Pancreas (tissue), 10 donors: ENCODE measurements around the gene TIGD4. TPM values are rescaled to one million over a fixed set of nuclear protein-coding genes. Genes with fewer than 3 reads are reported as not detected.

Source experiments
- ATAC-seq, 4 donors: fragments of 200-7000 bp; cut with Tn5 transposase; one replicate each; pipeline versions ENCODE4 v1.8.0 to v1.9.1; 2020; ENCODE audit warnings: mild to moderate bottlenecking in 4 of 4, moderate library complexity in 4 of 4
- DNase-seq, 6 donors: peaks; one replicate each; pipeline ENCODE4 v3.0.0-alpha.2; 2020
- FAIRE-seq: peaks from 2 replicates; lab custom pipeline; 2012; peaks lifted over from hg19 to GRCh38; lab: Jason Lieb, UNC
- H3K27ac ChIP-seq, 4 donors: fragments of 200-600 bp; sonication (generic); 1 replicate in 3 of 4; 2 replicates in 1 of 4; pipeline versions ENCODE4 v1.5.0 to v1.8.0; 2020
- H3K27me3 ChIP-seq, 4 donors: fragments of 200-600 bp; one replicate each; pipeline ENCODE4 v1.8.0; 2021
- H3K36me3 ChIP-seq, 3 donors: fragments of 200-600 bp; sonication (generic) in 1 of 3; one replicate each; pipeline versions ENCODE4 v1.5.0 to v1.8.0; 2020 to 2021
- H3K4me1 ChIP-seq, 3 donors: fragments of 200-600 bp; one replicate each; pipeline ENCODE4 v1.8.0; 2021
- H3K4me3 ChIP-seq, 4 donors: fragments of 200-600 bp; sonication (generic) in 2 of 4; one replicate each; pipeline versions ENCODE4 v1.5.0 to v1.8.0; 2020 to 2021
- H3K9me3 ChIP-seq, 4 donors: fragments of 200-600 bp; one replicate each; pipeline ENCODE4 v1.8.0; 2021
- CTCF ChIP-seq, 4 donors: fragments of 200-600 bp; sonication (generic) in 3 of 4; IDR thresholded peaks; one replicate each; pipeline versions ENCODE4 v1.5.0 to v1.8.0; 2021; ENCODE audit warnings: antibody characterized with exemption in 4 of 4
- WGBS, 2 donors: extraction: QIAGEN DNeasy Blood & Tissue Kit; methylation state at CpG; one replicate each; pipeline ENCODE4 v1.1.7; 2013; 5-methylcytosine and 5-hydroxymethylcytosine counted together
- intact Hi-C, 3 donors: fragments of 100-400 bp; cut with DNase I; formaldehyde crosslinking; loops; one replicate each; pipeline versions ENCODE4 v1.11.1 to v1.14.2; 2022
- polyA plus RNA-seq, 2 donors: library from polyadenylated mRNA; stranded (reverse); fragments of 200-250 nt; gene quantifications; one replicate each; pipeline ENCODE4 v1.2.3, GENCODE V29; 2013
- total RNA-seq, 6 donors: library from RNA; stranded (reverse); fragmentation: NEBNext Ultra II Directional in 4 of 6; extraction: Animal tissue kit (Norgen Biotek cat#: 25700) in 4 of 6; gene quantifications; one replicate each; pipeline versions ENCODE4 v1.2.1 to v1.2.4, GENCODE V29; 2021 to 2023
- donor health status: healthy with polysubstance abuse.
- donor health status: DM: no; HTN: no; CAD: no; lungs with moderate emphysema.
- donor health status: DM: no; HTN: no; CAD: no.
- donor health status: control.
- donor health status: control.
- donor health status: Bipolar disorder and iron deficiency.
- donor health status: DM: yes; HTN: yes; CAD: no.
- donor health status: DM: no; HTN: no; CAD: no.
- donor health status: DM: no; HTN: no; CAD: no.
- donor health status: DM: yes; HTN: yes; CAD: no.

TIGD4 gene
- total and polyA plus RNA-seq, 8 donors, result 0.06 to 0.59 (median 0.20) TPM; not detected in 1

GRCh38 chr4:152803541-152803940 is 24.0 kb upstream of the TIGD4 start:
- TF ChIP-seq CTCF (IDR thresholded peaks at IDR 0.05), result no peak
- H3K9me3 ChIP-seq, result no peaks in the 10 kb centered on the region
- intact Hi-C loops, result no loop called here
- ATAC-seq (no peak), DNase-seq (no peak), FAIRE-seq (no peak)
- no peaks in the 10 kb centered on the region for H3K36me3 ChIP-seq
- H3K27me3 ChIP-seq, result no peaks in the 10 kb centered on the region
- no peak overlapping the region for H3K27ac ChIP-seq
- peaks cover 0 to 10% (median 0%) of the 10 kb centered on the region in 3 donors for H3K4me1 ChIP-seq
- 86 to 93% methylated on average over 1 of the region's 1 CpG for WGBS, 2 donors
- H3K4me3 ChIP-seq, result no peak overlapping the region

- H3K4me3 ChIP-seq, result no peak overlapping the region
- H3K27me3 ChIP-seq, result no peaks in the 10 kb centered on the region
- intact Hi-C loops, result no loop called here
- ATAC-seq (no peak), DNase-seq (no peak), FAIRE-seq (no peak)
- no peak overlapping the region for H3K27ac ChIP-seq
- H3K36me3 ChIP-seq, result no peaks in the 10 kb centered on the region
- no peaks in the 10 kb centered on the region for H3K9me3 ChIP-seq
- no peak for TF ChIP-seq CTCF (IDR thresholded peaks at IDR 0.05)
- WGBS, 2 donors, result 90 to 94% methylated on average over 3 of the region's 3 CpGs
- no peaks in the 10 kb centered on the region for H3K4me1 ChIP-seq
These were observed 16.4 kb upstream of the TIGD4 start for GRCh38 chr4:152795891-152796290.

GRCh38 chr4:152786627-152787026 is 7.1 kb upstream of the TIGD4 start:
- no peak for TF ChIP-seq CTCF (IDR thresholded peaks at IDR 0.05)
- H3K36me3 ChIP-seq, result no peaks in the 10 kb centered on the region
- FAIRE-seq (no peak), ATAC-seq (no peak), DNase-seq (no peak)
- no peaks in the 10 kb centered on the region for H3K9me3 ChIP-seq
- no peaks in the 10 kb centered on the region for H3K27me3 ChIP-seq
- intact Hi-C loops, result no loop called here
- 93 to 97% methylated on average over 1 of the region's 1 CpG for WGBS, 2 donors
- peaks cover 0 to 22% (median 2%) of the 10 kb centered on the region in 3 donors for H3K4me1 ChIP-seq
- H3K27ac ChIP-seq, result no peak overlapping the region
- H3K4me3 ChIP-seq, result no peak overlapping the region

GRCh38 chr4:152785639-152786615 is 6.4 kb upstream of the TIGD4 start:
- Histone ChIP-seq H3K4me1 (peaks cover 0 to 29% (median 5%) of the 10 kb centered on the region in 3 donors), H3K27ac (no peak overlapping the region), H3K27me3 (no peaks in the 10 kb centered on the region), H3K36me3 (no peaks in the 10 kb centered on the region), H3K9me3 (no peaks in the 10 kb centered on the region), H3K4me3 (no peak overlapping the region)
- FAIRE-seq (no peak), DNase-seq (no peak), ATAC-seq (no peak)
- intact Hi-C loops, result no loop called here
- no peak for TF ChIP-seq CTCF (IDR thresholded peaks at IDR 0.05)
- WGBS, 2 donors, result 61% methylated on average over 3 of the region's 3 CpGs
